ENCODE data around the gene NAIF1.
A peak's percentile ranks its signal among the peaks of the same experiment; 100 is the strongest.
"Not testable (repeated sequence)": the region's sequence is repeated elsewhere in the genome, so short reads cannot be mapped to it uniquely, and the experiment has no call there.

The NAIF1 gene

DNA sequence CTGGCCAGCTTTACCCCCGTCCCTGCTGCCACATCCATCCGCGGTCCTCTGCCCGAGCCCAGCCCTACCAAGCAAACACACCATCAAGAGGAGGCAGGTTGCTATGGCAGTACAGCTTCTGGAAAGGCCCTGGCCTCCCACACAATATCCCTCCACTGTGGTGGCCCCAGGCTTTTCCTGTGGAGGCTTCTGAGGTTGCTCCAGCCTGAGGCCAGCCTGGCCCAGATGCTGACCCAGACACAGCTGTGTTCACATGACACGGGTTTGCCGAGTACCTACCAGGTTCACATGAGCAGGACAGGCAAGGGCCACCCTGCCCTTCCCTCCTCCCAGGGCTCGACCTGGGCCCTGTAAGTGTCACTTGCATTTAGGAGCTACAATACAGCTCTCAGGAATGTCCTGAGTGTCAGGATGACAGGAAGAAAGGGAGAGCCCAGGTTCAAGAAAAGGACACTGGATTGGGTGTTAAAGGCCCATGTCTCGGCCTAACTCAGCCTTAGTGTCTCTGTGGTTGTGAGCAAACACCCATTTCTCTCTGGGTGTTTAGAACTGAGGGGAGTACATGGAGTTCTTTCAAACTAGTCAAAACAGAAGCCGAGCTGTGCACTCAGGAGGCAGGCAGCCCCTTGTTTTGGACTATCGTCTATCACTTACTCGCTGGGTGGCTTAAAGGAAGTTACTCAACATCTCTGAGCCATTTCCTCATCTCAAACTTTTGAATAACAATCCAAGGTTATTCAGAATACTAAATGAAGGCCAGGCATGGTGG, 40.2 kb downstream of the NAIF1 start:
- H3K4me3 ChIP-seq (ENCODE audit: low read length) = no peak overlapping the region
- peak; percentile 23 for DNase-seq (ENCODE audit: low read depth)
- TF ChIP-seq, protein P1, sequence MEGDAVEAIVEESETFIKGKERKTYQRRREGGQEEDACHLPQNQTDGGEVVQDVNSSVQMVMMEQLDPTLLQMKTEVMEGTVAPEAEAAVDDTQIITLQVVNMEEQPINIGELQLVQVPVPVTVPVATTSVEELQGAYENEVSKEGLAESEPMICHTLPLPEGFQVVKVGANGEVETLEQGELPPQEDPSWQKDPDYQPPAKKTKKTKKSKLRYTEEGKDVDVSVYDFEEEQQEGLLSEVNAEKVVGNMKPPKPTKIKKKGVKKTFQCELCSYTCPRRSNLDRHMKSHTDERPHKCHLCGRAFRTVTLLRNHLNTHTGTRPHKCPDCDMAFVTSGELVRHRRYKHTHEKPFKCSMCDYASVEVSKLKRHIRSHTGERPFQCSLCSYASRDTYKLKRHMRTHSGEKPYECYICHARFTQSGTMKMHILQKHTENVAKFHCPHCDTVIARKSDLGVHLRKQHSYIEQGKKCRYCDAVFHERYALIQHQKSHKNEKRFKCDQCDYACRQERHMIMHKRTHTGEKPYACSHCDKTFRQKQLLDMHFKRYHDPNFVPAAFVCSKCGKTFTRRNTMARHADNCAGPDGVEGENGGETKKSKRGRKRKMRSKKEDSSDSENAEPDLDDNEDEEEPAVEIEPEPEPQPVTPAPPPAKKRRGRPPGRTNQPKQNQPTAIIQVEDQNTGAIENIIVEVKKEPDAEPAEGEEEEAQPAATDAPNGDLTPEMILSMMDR (conservative IDR thresholded peaks at IDR 0.05; ENCODE audit: low read length) = no peak

DNA sequence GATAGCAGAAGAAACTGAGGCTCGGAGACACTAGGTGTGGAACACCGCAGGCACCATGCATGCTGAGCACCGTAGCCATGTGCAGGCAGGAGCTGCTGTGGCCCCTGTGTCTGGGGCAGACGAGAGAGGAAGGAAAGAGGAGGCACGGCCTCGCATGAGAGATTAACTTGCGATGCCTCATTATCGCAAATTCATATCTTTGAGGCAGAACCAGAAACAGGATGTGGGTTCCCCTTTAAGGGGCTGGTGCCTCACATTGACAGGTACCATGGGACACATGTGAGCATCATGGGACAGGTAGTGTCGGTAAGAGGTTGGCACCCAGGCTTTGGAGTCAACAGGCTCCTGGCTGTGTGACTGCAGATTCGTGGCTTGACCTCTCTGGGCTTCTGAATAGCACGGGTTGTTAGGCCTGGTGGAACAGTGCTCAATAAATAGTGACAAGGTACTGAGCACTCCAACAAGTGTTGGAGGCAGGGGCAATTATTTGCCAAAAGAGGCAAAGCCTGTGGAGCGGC, 40.8 kb downstream of the NAIF1 start:
- TF ChIP-seq, protein P1 (conservative IDR thresholded peaks at IDR 0.05; ENCODE audit: low read length) = no peak
- H3K4me3 ChIP-seq (ENCODE audit: low read length) = no peak overlapping the region
- no peak for DNase-seq (ENCODE audit: low read depth)

DNA sequence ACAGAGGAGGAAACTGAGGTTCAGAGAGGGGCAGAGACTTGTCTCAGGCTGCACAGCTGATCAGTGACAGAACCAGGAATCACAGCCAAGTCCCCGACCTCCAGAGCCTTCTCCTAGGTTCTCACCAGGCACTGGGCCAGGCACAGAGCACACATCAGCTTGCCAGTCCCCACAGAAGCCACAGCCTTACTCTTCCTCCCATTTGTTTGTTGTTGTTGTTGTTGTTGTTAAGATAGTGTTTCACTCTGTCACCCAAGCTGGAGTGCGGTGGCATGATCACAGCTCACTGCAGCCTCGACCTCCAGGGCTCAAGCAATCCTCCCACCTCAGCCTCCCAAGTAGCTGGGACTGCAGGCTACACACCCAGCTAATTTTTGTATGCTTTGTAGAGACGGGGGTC, 41.4 kb downstream of the NAIF1 start:
- no peak for DNase-seq (ENCODE audit: low read depth)
- no peak overlapping the region for H3K4me3 ChIP-seq (ENCODE audit: low read length)
- TF ChIP-seq, protein P1 (conservative IDR thresholded peaks at IDR 0.05; ENCODE audit: low read length) = no peak

DNA sequence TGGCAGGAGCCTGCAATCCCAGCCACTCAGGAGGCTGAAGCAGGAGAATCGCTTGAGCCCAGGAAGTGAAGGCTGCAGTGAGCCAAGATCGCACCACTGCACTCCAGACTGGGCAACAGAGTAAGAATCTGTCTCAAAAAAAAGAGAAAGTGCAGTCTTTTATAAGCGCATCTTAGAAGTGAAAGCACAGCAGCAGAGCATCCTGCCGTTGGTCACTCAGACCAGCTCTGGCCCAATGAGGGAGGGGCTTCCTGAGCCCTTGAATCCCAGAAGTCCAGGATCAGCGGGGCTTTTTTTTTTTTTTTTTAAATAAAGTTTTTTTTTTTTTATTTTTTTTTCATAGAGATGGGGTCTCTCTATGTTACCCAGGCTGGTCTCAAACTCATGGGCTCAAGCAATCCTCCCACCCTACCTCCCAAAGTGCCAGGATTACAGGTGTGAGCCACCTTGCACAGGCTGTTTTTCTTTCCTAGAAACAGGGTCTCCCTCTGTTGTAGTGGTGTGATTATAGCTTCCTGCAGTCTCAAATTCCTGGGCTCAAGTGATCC, 42.3 kb downstream of the NAIF1 start:
- H3K4me3 ChIP-seq (ENCODE audit: low read length) = no peak overlapping the region
- TF ChIP-seq, protein P1 (conservative IDR thresholded peaks at IDR 0.05; ENCODE audit: low read length) = no peak
- DNase-seq (ENCODE audit: low read depth) = no peak

DNA sequence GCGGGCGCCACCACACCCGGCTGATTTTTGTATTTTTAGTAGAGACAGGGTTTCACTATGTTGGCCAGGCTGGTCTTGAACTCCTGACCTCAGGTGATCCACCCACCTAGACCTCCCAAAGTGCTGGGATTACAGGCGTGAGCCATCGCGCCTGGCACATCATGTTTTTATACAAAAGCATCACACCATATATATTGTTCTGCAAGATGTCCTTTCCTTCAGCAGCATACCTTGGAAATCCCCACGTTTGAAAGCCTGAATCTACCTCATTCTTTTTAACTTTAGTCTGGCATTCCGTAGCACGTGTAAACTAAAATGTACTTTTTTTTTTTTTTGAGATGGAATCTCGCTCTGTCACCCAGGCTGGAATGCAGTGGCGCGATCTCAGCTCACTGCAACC, 43.4 kb downstream of the NAIF1 start:
- not testable (repeated sequence) for DNase-seq (ENCODE audit: low read depth); H3K4me3 ChIP-seq (ENCODE audit: low read length)

DNA sequence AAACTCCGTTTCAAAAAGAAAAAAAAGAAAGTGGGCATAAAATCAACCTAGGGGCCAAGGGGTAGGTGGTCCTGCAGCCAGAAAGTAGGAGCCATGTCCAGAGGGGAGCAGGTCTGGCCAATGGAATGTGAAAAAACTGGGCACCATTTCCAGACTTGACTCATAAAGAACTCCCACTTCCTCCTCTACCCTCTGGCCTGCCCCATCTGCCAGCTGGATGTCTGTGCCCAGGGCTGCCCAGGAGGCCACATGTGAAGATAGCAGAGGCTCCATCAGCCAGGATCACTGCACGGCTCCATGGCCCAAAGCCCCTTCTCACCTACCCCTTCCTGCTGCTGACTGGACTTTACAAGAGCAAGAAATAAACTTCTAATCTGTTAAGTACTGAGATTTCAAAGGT, 44.2 kb downstream of the NAIF1 start:
- H3K4me3 ChIP-seq (ENCODE audit: low read length) = no peak overlapping the region
- DNase-seq (ENCODE audit: low read depth) = peak; percentile 28
- TF ChIP-seq, protein P1 (conservative IDR thresholded peaks at IDR 0.05; ENCODE audit: low read length) = no peak

DNA sequence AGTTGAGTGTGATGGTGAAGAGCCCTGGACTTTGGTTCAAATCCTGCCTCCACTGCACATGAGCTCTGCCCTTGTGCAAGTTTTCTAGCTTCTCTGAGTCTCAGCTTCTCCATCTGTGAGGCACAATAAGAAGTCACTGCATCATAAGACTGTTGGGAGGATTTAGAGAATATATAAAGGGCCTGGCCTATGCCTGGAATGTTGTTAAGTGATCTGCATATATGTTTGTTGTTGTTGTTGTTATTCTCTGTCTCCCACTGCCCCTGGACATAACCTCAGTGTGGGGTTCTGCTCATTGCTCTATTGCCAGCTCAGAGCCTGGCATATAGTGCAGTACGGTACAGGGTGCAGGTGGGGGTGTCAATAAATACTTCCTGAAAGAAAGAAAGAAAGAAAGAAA, 46.0 kb downstream of the NAIF1 start:
- TF ChIP-seq, protein P1 (conservative IDR thresholded peaks at IDR 0.05; ENCODE audit: low read length) = no peak

More for the DNA sequence above, 46.0 kb downstream of the NAIF1 start:
- no peak for DNase-seq (ENCODE audit: low read depth)
- no peak overlapping the region for H3K4me3 ChIP-seq (ENCODE audit: low read length)

Data from AG10803 (cell line).